PC-3 (cell line): ENCODE measurements around the gene PRKCQ.

Experiments used
- CTCF ChIP-seq: fragments of 300-600 bp; sonication (generic); conservative IDR thresholded peaks from 2 replicates; pipeline ENCODE4 v1.5.1; 2017; ENCODE audit warnings: antibody characterized with exemption, low read depth, mild to moderate bottlenecking, low read length
- EZH2phosphoT487 ChIP-seq: fragments of 300-600 bp; sonication (generic); IDR thresholded peaks from 2 replicates; pipeline ENCODE4 v1.6.1; 2018; ENCODE audit warnings: mild to moderate bottlenecking, antibody characterized with exemption, low read length, borderline replicate concordance

DNA sequence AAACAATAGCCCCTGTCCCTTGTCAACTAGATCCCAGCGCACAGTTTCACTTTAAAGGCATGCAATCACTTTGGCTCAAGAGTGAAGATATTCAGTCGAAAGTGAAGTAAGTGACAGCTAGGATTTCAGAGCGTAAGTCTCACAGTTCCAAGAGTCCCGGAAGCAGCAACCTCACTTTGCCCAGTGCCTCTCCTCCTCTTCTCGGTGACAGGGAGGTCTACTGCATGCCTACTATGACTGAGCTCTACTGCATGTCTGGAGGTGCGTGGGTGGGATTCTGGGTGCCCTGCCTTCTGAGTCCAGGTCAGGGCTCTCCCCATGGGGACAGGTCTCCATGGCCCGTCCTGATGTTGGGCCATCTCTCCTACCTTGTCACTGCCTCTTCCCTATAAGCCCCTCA lies 17.0 kb downstream of the PRKCQ start:
- TF ChIP-seq EZH2phosphoT487 (no peak), CTCF (no peak)
